ENCODE measurements around the gene FOXI1.

The FOXI1 gene

GRCh38 chr5:170144286-170145023, 38.8 kb downstream of the FOXI1 start:
- no peak for TF ChIP-seq CTCF (IDR thresholded peaks at IDR 0.05; ENCODE audit: low read depth, low read length)
- no peak overlapping the region for H3K4me3 ChIP-seq (ENCODE audit: low read depth, low read length)

- no peak for TF ChIP-seq CTCF (IDR thresholded peaks at IDR 0.05; ENCODE audit: low read depth, low read length)
- no peak overlapping the region for H3K4me3 ChIP-seq (ENCODE audit: low read depth, low read length)
These were observed 39.8 kb downstream of the FOXI1 start for GRCh38 chr5:170145462-170145861.

- TF ChIP-seq CTCF (IDR thresholded peaks at IDR 0.05; ENCODE audit: low read depth, low read length), result no peak
- no peak overlapping the region for H3K4me3 ChIP-seq (ENCODE audit: low read depth, low read length)
These were observed 41.5 kb downstream of the FOXI1 start for GRCh38 chr5:170147051-170147752.

- TF ChIP-seq CTCF (IDR thresholded peaks at IDR 0.05; ENCODE audit: low read depth, low read length), result no peak
- H3K4me3 ChIP-seq (ENCODE audit: low read depth, low read length), result no peak overlapping the region
These were observed 42.1 kb downstream of the FOXI1 start for GRCh38 chr5:170147753-170148264.

- no peak overlapping the region for H3K4me3 ChIP-seq (ENCODE audit: low read depth, low read length)
- TF ChIP-seq CTCF (IDR thresholded peaks at IDR 0.05; ENCODE audit: low read depth, low read length), result no peak
These were observed 42.9 kb downstream of the FOXI1 start for GRCh38 chr5:170148430-170149205.

- TF ChIP-seq CTCF (IDR thresholded peaks at IDR 0.05; ENCODE audit: low read depth, low read length), result no peak
- H3K4me3 ChIP-seq (ENCODE audit: low read depth, low read length), result no peak overlapping the region
These were observed 43.5 kb downstream of the FOXI1 start for GRCh38 chr5:170149206-170149515.

Measured in WI38 (cell line).